GM18507 (cell line): Measurements from ENCODE around the gene IMMP2L.

Experiments used
- DNase-seq: peaks from one replicate; pipeline ENCODE4 v3.0.0; 2011; ENCODE audit warnings: low read depth; ENCODE audit not compliant: insufficient read length; ENCODE audit errors: extremely low spot score
- FAIRE-seq: peaks from 2 replicates; lab custom pipeline; 2011; peaks lifted over from hg19 to GRCh38; lab: Jason Lieb, UNC

The IMMP2L gene

GRCh38 chr7:111146136-111146535, 416.2 kb downstream of the IMMP2L start:
- FAIRE-seq (no peak), DNase-seq (no peak)

DNA sequence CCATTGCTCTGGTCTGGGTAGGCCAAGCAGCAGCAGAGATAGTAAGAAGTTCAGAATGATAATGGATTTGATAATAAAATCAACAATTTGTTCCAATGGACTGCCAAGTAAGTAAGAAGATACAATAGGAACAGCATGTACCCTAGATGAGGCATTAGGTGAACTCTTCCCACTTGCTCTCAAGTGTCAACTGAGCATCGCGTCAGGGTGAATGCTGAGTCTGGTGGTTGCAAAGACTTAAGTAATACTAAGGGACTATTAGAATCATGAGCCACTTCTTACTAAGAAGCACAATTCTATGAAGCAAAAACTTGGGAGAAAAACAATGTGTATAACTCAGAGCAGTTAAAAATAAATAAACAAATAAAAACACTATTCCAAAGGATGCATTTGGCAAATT, 416.8 kb downstream of the IMMP2L start:
- FAIRE-seq (no peak), DNase-seq (no peak)

- no peak for FAIRE-seq
- no peak for DNase-seq
Observed at GRCh38 chr7:111140091-111140865, 422.0 kb downstream of the IMMP2L start.

GRCh38 chr7:111138586-111138985, 423.7 kb downstream of the IMMP2L start:
- DNase-seq (no peak), FAIRE-seq (no peak)

GRCh38 chr7:111138193-111138569, 424.1 kb downstream of the IMMP2L start:
- FAIRE-seq (peak; percentile 73), DNase-seq (no peak)

DNA sequence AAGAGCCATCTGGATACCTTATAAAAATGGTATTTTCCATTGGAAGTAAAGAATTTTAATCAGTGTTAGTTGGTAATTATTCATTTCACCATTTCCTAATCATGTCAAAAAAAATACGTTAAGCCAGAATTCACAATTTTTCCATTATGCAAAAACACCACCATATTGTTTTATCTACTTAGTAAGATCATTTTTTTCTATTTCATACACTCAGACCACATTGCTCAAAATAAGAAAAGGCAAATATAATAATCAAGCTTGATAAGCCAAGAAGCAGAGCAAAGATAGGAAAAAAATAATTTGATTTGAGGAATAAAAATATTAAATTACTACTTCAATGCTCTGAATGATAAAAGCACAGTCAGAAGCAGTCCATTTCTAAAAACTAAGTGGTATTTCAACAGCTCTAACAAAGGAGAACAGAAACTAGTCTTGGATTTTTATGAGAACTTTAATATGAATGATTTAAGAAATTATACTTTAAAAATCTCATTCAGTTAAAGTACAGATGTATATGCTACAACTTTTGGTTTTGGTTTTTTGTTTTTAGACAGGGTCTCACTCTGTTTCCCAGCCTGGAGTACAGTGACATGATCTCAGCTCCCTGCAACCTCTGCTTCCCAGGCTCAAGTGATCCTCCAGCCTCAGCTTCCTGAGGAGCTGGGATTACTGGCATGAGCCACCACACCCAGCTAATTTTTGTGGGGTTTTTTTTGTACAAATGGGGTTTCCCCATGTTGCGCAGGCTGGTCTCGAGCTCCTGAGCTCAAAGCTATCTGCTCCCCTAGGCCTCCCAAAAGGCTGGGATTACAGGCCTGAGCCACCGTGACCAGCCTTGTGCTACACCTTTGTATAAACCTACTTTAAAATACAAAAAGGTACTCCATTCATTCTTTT, 424.7 kb downstream of the IMMP2L start:
- DNase-seq: no peak
- no peak for FAIRE-seq

GRCh38 chr7:111132833-111133232, 429.5 kb downstream of the IMMP2L start:
- DNase-seq (no peak), FAIRE-seq (no peak)

GRCh38 chr7:111129435-111129834, 432.9 kb downstream of the IMMP2L start:
- FAIRE-seq: no peak
- no peak for DNase-seq

DNA sequence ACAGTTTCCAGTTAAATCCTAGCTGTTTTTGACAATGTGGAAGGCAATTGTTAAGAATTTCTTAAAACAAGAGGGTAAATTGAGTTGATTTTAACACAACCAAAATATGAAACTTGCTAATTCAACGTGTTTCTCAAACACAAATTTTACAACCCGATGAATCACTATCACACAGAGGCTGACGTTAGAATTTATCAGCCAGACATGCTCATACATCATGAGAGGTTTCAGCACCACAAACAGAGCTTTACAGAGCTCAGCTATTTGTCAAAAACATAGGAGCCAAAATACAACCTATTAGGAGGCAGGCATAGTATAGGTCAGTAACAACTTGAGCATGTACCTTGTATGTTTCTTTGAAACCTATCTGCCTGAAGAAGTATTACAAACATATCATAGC, 435.3 kb downstream of the IMMP2L start:
- FAIRE-seq: no peak

DNA sequence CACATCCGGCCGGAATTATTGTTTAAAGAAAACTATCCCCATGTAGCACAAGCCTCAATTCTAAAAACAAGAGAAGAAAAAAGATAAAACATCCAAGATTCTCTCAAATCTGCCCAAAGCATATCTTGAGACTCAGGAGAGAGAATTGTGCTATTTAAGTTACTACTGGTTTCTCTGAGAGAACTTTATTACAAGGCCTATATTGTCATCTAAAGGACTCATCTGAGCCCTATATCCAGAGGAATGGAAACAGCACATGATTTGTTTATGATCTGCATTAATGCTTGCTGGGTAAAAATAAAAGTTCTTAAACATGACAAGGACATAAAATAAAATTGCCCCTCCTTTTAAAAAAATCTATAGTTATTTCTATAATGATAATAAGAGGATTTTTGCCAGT, 446.3 kb downstream of the IMMP2L start:
- DNase-seq (no peak), FAIRE-seq (no peak)

More for the DNA sequence above, 435.3 kb downstream of the IMMP2L start:
- no peak for DNase-seq

GRCh38 chr7:111113263-111114017, 448.9 kb downstream of the IMMP2L start:
- FAIRE-seq (peak; percentile 33), DNase-seq (no peak)

- FAIRE-seq (no peak), DNase-seq (no peak)
Observed at GRCh38 chr7:111112439-111112838, 449.9 kb downstream of the IMMP2L start.

- FAIRE-seq: no peak
- no peak for DNase-seq
Observed at GRCh38 chr7:111108496-111108895, 453.8 kb downstream of the IMMP2L start.

DNA sequence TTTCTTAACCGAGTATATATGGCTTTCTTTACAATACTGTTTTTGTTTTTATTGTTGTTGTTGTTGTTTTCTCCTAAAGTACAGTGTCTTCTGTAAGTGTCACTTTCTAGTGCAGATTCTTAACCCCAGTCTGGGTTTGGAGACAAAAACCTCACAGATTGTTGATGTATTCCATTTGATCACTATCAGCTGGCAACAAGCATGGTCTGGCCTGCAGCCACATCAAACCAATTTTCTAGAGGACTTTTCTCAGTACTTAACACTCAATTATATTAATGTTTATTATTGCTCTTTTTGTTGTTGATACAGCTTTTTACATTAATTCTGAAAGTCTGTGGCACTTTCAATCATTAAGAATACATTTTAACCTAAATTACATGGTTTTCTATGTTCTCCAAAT, 454.3 kb downstream of the IMMP2L start:
- FAIRE-seq: no peak
- no peak for DNase-seq

- DNase-seq (no peak), FAIRE-seq (no peak)
Observed at GRCh38 chr7:111107579-111107978, 454.7 kb downstream of the IMMP2L start.

GRCh38 chr7:111105269-111105668, 457.0 kb downstream of the IMMP2L start:
- no peak for FAIRE-seq

DNA sequence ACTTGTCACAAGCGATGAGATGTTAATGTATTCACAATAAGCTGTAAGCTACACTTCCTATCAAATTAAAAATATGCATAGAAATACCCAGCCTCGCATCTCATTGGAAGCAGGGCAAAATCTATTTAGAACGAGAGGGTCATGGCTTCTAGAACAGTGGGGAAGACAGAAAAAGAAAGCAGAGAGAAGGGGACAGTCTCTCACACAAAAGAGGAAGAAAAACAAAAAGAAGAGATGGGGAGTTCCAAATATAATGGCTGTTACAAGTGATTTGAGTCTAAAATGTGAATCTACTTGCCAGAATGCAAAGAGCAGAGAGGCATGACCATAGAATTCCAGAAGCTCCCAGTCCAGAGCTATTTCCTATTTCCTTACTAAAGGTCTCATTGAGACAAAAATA, 457.6 kb downstream of the IMMP2L start:
- peak; percentile 46 for FAIRE-seq
- DNase-seq: no peak

More at GRCh38 chr7:111105269-111105668, 457.0 kb downstream of the IMMP2L start:
- no peak for DNase-seq

DNA sequence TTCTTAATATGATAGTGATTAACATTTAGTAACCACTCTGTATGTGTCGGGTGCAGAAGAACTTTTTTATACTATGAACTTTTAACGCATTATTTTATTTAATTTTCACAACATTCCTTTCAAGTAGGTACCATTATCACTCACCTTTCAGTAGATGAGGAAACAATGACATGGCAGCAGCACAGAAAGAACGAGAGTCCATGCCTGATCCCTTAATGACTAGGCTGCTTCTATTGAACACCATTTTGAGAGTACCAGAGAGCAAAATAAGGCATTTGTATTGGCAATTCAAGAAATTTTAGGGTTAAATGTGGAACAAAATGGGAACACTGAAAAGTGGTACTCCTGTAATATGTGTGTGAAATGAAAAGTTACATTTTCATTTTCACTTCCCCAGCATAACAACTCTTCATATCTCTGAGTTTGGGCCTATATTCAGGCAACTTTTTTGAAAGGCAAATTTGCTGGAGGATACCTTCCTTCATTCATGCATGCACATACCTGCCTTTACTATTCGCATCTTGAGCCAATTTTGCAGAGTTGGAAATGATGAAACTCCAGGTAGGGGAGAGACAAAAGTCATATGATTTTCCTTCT, 458.5 kb downstream of the IMMP2L start:
- no peak for DNase-seq
- FAIRE-seq: peak; percentile 60

DNA sequence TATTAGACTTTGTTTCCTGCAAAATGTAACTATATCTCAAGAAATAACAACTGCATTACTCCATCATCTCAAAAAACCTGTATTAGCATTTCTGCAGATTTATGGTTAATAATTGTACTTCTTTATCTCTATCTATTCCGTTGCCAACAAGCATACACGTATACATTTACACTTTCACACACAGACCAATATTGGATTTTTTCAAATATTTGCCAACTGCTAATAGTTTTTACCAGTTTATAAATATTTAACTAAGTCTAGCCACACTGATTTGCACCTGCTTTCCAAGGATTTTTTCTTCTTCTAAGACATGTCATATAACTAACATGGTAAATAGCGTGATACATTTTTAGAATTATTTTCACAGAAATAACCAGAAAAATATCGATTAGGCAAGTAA, 459.2 kb downstream of the IMMP2L start:
- no peak for DNase-seq
- FAIRE-seq: no peak
